ENCODE data around the gene C2CD2L.

- TF ChIP-seq POLR2A (IDR thresholded peaks at IDR 0.05) (no peak), CTCF (IDR thresholded peaks at IDR 0.05) (no peak)
These were observed 54.7 kb downstream of the C2CD2L start for GRCh38 chr11:119161871-119162270.
